Measurements from ENCODE around the gene KIF20A. TPM values are rescaled to one million over a fixed set of nuclear protein-coding genes. Genes with fewer than 3 reads are reported as not detected.
A peak's percentile ranks its signal among the peaks of the same experiment; 100 is the strongest.
"Not testable (repeated sequence)": the region's sequence is repeated elsewhere in the genome, so short reads cannot be mapped to it uniquely, and the experiment has no call there.

KIF20A gene
- polyA plus RNA-seq, 3 donors, result 33.1 to 53.9 (median 49.9) TPM

- DNase-seq (ENCODE audit: extremely low read depth in 1 of 11, low read depth in 9 of 11, low spot score in 4 of 11), result peak in 7 of 11 donors; percentile 12 to 28 (median 20)
These were observed 884 bp upstream of the KIF20A start for GRCh38 chr5:138177941-138178515.

GRCh38 chr5:138179277-138179857, 455 bp downstream of the KIF20A start:
- DNase-seq (ENCODE audit: extremely low read depth in 1 of 11, low read depth in 9 of 11, low spot score in 4 of 11), result peak in 4 of 11 donors; percentile 1 to 7 (median 2)

- peak in 9 of 11 donors; percentile 21 to 65 (median 43) for DNase-seq (ENCODE audit: extremely low read depth in 1 of 11, low read depth in 9 of 11, low spot score in 4 of 11)
These were observed 1.4 kb downstream of the KIF20A start for GRCh38 chr5:138180183-138180782.

GRCh38 chr5:138180841-138181240, 1.9 kb downstream of the KIF20A start:
- no peak for DNase-seq (ENCODE audit: extremely low read depth in 1 of 11, low read depth in 9 of 11, low spot score in 4 of 11)

GRCh38 chr5:138182808-138183207, 3.9 kb downstream of the KIF20A start:
- no peak for DNase-seq (ENCODE audit: extremely low read depth in 1 of 11, low read depth in 9 of 11, low spot score in 4 of 11)

- DNase-seq (ENCODE audit: extremely low read depth in 1 of 11, low read depth in 9 of 11, low spot score in 4 of 11), result no peak
These were observed 7.1 kb downstream of the KIF20A start for GRCh38 chr5:138186002-138186447.

GRCh38 chr5:138188626-138189025, 9.7 kb downstream of the KIF20A start:
- DNase-seq (ENCODE audit: extremely low read depth in 1 of 11, low read depth in 9 of 11, low spot score in 4 of 11), result no peak

- no peak for DNase-seq (ENCODE audit: extremely low read depth in 1 of 11, low read depth in 9 of 11, low spot score in 4 of 11)
These were observed 13.9 kb downstream of the KIF20A start for GRCh38 chr5:138192826-138193225.

- DNase-seq (ENCODE audit: extremely low read depth in 1 of 11, low read depth in 9 of 11, low spot score in 4 of 11), result not testable (repeated sequence)
These were observed 14.9 kb downstream of the KIF20A start for GRCh38 chr5:138193859-138194258.

- DNase-seq (ENCODE audit: extremely low read depth in 1 of 11, low read depth in 9 of 11, low spot score in 4 of 11), result no peak
These were observed 32.1 kb downstream of the KIF20A start for GRCh38 chr5:138210985-138211384.

GRCh38 chr5:138212828-138213160, 33.9 kb downstream of the KIF20A start:
- no peak for DNase-seq (ENCODE audit: extremely low read depth in 1 of 11, low read depth in 9 of 11, low spot score in 4 of 11)

GRCh38 chr5:138213161-138214029, 34.5 kb downstream of the KIF20A start, which contains the start of gene CDC23:
Gene CDC23, minus strand, starts transcription at chr5:138213323. Its CDS starts 11 bp downstream, at chr5:138213312.
- DNase-seq (ENCODE audit: extremely low read depth in 1 of 11, low read depth in 9 of 11, low spot score in 4 of 11), result peak; percentile 93 to 99 (median 98)

GRCh38 chr5:138216799-138217198, 37.9 kb downstream of the KIF20A start:
- no peak for DNase-seq (ENCODE audit: extremely low read depth in 1 of 11, low read depth in 9 of 11, low spot score in 4 of 11)

- DNase-seq (ENCODE audit: extremely low read depth in 1 of 11, low read depth in 9 of 11, low spot score in 4 of 11), result no peak
These were observed 44.6 kb downstream of the KIF20A start for GRCh38 chr5:138223532-138223931.

- no peak for DNase-seq (ENCODE audit: extremely low read depth in 1 of 11, low read depth in 9 of 11, low spot score in 4 of 11)
These were observed 45.8 kb downstream of the KIF20A start for GRCh38 chr5:138224712-138225111.

- DNase-seq (ENCODE audit: extremely low read depth in 1 of 11, low read depth in 9 of 11, low spot score in 4 of 11), result no peak
These were observed 48.0 kb downstream of the KIF20A start for GRCh38 chr5:138226910-138227309.

GRCh38 chr5:138229387-138229786, 50.5 kb downstream of the KIF20A start:
- no peak for DNase-seq (ENCODE audit: extremely low read depth in 1 of 11, low read depth in 9 of 11, low spot score in 4 of 11)

- DNase-seq (ENCODE audit: extremely low read depth in 1 of 11, low read depth in 9 of 11, low spot score in 4 of 11), result no peak
These were observed 51.3 kb downstream of the KIF20A start for GRCh38 chr5:138230261-138230660.

GRCh38 chr5:138230981-138231589, 52.2 kb downstream of the KIF20A start:
- no peak for DNase-seq (ENCODE audit: extremely low read depth in 1 of 11, low read depth in 9 of 11, low spot score in 4 of 11)
